GM21528 (cell line): Measurements from ENCODE around the gene ITM2A.

ENCODE experiments used
- ATAC-seq: cut with Tn5 transposase; IDR thresholded peaks from one replicate; pipeline ENCODE4 v1.9.1; 2021; ENCODE audit warnings: mild to moderate bottlenecking, moderate library complexity; ENCODE audit not compliant: unreplicated experiment, low FRiP score

ITM2A gene

DNA sequence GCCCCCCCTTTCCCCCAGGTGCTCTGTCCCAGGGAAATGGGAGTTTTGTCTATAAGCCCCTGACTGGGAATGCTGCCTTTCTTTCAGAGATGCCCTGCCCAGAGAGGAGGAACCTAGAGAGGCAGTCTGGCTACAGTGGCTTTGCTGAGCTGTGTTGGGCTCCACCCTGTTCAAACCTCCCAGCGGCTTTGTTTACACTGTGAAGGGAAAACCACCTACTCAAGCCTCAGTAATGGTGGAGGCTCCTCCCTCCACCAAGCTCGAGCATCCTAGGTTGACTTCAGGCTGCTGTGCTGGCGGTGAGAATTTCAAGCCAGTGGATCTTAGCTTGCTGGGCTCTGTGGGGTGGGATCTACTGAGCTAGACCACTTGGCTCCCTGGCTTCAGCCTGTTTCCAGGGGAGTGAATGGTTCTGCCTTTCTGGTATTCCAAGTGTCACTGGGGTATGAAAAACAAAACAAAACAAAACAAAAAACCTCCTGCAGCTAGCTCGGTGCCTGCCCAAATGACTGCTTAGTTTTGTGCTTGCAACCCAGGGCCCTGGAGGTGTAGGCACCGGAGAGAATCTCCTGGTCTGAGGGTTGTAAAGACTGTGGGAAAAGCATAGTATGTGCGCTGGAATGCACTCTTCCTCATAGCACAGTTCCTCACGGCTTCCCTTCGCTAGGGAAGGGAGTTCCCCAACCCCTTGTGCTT, 41.7 kb downstream of the ITM2A start:
- ATAC-seq = no peak
